Activated CD8-positive, alpha-beta T cell treated with anti-CD3 and anti-CD28 coated beads, Interleukin-2, amount 10 ng/mL, durations not matched to agents 7 days and 5 days (primary cell): ENCODE measurements around the gene ARF5. TPM values are rescaled to one million over a fixed set of nuclear protein-coding genes. Genes with fewer than 3 reads are reported as not detected.
A peak's percentile ranks its signal among the peaks of the same experiment; 100 is the strongest.
"Not testable (repeated sequence)": the region's sequence is repeated elsewhere in the genome, so short reads cannot be mapped to it uniquely, and the experiment has no call there.

Experiments used
- ATAC-seq: fragments of 150-1000 bp; cut with Tn5 transposase; one replicate; pipeline ENCODE4 v1.10.0; 2021; ENCODE audit warnings: moderate library complexity
- CTCF ChIA-PET: fragments of 350-600 bp; sonication (Branson Sonifier 250); formaldehyde crosslinking; loops from one replicate; lab custom pipeline; 2021; ENCODE audit warnings: antibody characterized with exemption; lab: Charles Lee
- POLR2A ChIA-PET: fragments of 350-600 bp; sonication (Branson Sonifier 250); formaldehyde crosslinking; loops from one replicate; lab custom pipeline; 2021; ENCODE audit warnings: antibody characterized with exemption; lab: Charles Lee
- DNase-seq: peaks from one replicate; pipeline ENCODE4 v3.0.0-alpha.2; 2020
- H3K27ac Mint-ChIP-seq: one replicate; pipeline ENCODE4 v1.8.0; 2021; ENCODE audit warnings: mild to moderate bottlenecking, mixed read lengths
- H3K27me3 Mint-ChIP-seq: one replicate; pipeline ENCODE4 v1.8.0; 2021; ENCODE audit warnings: low read depth, mixed read lengths
- H3K36me3 Mint-ChIP-seq: one replicate; pipeline ENCODE4 v1.8.0; 2021; ENCODE audit warnings: low read depth, mixed read lengths
- H3K4me1 Mint-ChIP-seq: one replicate; pipeline ENCODE4 v1.8.0; 2021; ENCODE audit warnings: low read depth, mixed read lengths
- H3K4me3 Mint-ChIP-seq: one replicate; pipeline ENCODE4 v1.8.0; 2021; ENCODE audit warnings: mild to moderate bottlenecking, mixed read lengths
- H3K9me3 Mint-ChIP-seq: one replicate; pipeline ENCODE4 v1.8.0; 2022; ENCODE audit warnings: mixed read lengths; ENCODE audit not compliant: insufficient read depth
- total RNA-seq, 2 experiments: library from RNA; stranded (reverse); gene quantifications; one replicate each; pipeline ENCODE4 v1.2.3, GENCODE V29; 2021

Gene ARF5
- 100 to 1,000 TPM; 136 to 138 TPM for total RNA-seq

DNA sequence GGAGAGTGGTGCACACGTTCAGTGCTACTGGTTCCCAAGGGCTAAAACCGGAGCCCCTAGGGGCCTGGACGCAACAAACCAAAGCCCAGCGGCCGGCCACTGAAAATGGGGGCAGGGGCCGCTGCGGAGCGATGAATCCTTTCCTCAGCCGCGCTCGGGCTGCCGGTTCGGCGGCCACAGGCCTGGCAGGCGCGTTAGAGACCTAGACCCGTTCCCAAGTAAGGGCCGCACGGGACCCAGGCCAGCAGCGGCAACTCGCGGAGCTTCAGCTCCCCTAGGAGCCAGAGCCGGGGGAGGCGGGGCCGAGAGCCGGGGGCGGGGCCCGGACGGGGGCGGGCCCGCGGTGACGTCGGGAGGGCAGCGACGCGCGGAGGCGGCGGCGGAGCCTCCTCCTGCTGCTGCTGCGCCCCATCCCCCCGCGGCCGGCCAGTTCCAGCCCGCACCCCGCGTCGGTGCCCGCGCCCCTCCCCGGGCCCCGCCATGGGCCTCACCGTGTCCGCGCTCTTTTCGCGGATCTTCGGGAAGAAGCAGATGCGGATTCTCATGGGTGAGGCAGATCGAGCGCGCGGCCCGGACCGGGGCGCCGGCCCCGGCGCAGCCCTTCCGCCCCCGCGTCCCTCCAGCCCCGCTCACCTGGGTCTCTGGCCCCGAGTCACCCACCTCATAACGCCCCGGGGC lies at the start of gene ARF5:
ARF5 (plus strand) TSS at position 393 of the 678 bp plus-strand sequence; CDS start at position 481, 88 bp downstream.
- Mint-ChIP-seq H3K9me3 (no peaks in the 10 kb centered on the region), H3K27ac (peak within 1 kb of the TSS; percentile 86), H3K4me1 (peaks cover 39% of the 10 kb centered on the region), H3K36me3 (peaks cover 30% of the 10 kb centered on the region), H3K27me3 (no peaks in the 10 kb centered on the region), H3K4me3 (peak within 1 kb of the TSS; percentile 85)
- DNase-seq (peak; percentile 88), ATAC-seq (peak; percentile 85)
- ChIA-PET POLR2A (interaction anchor here (1.9 kb wide), 1 partner anchor 196 kb away, joined by 9 read pairs; the partner anchor contains the start of gene ZNF800), CTCF (interaction anchor here (0.6 to 1.0 kb wide), 4 partner anchors 69 to 240 kb away, joined by 3 to 4 read pairs (median 3); no protein-coding TSS in a partner anchor)

DNA sequence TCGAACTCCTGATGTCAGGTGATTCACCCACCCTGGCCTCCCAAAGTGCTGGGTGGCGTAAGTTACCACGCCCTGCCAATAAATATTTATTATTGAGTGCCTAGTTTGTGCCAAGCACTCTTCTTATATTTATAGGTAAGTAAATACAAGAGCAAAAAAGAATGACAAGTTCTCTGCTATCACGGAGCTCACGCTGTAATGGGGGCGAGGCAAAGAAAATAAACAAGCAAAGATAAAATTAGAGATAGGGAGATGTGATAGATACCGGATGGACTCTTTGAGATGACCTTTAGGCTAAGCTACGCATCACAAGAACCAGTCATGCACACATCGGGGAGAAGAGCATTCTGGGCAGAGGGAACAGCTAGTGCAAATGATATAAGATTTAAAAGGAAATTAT lies 49.1 kb upstream of the ARF5 start:
- Mint-ChIP-seq H3K27ac (no peak overlapping the region), H3K4me3 (no peak overlapping the region), H3K9me3 (no peaks in the 10 kb centered on the region), H3K27me3 (peaks cover 30% of the 10 kb centered on the region), H3K36me3 (no peaks in the 10 kb centered on the region), H3K4me1 (no peaks in the 10 kb centered on the region)
- DNase-seq = no peak
- ChIA-PET CTCF (no interaction called here), POLR2A (no interaction called here)
- ATAC-seq = no peak

DNA sequence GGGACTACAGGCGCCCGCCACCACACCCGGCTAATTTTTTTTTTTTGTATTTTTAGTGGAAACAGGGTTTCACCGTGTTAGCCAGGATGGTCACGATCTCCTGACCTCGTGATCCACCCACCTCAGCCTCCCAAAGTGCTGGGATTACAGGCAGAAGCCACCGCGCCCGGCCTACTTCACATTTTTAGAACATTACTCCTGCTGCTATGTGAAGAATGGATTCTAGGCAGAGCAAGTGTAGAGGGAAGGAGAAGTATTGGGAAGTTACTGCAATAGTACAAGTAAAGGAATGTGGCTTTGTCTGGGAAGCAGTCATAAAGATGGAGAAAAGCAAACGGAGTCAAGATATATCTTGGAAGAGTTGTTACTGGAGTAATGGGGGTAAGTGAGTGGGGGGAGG lies 47.8 kb upstream of the ARF5 start:
- H3K27ac Mint-ChIP-seq, H3K4me1 Mint-ChIP-seq, H3K4me3 Mint-ChIP-seq, DNase-seq, CTCF ChIA-PET, H3K36me3 Mint-ChIP-seq, H3K9me3 Mint-ChIP-seq, ATAC-seq, POLR2A ChIA-PET: not testable (repeated sequence)
- peaks cover 28% of the 10 kb centered on the region for H3K27me3 Mint-ChIP-seq

DNA sequence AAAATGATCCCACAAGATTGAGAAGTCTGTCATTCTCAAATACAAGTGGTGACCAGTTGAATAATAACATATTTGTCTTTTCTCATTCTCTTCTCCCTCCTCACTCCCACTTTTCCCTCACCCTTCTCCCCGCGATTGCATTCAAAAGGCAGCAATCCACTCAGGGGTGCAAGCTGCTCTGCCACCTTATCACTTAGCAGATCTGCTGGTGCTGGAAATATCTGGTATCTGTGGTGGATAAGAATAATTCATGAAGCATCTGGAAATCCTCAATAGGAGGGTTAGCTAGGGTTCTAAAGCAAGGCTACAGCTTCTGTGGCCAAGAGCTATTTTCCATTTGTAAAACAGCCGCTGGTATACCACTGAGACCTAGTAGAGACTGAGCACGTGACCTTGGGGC lies 46.7 kb upstream of the ARF5 start:
- DNase-seq = no peak
- no peak for ATAC-seq
- Mint-ChIP-seq H3K4me1 (no peaks in the 10 kb centered on the region), H3K27me3 (peaks cover 20% of the 10 kb centered on the region), H3K4me3 (no peak overlapping the region), H3K27ac (no peak overlapping the region), H3K36me3 (no peaks in the 10 kb centered on the region), H3K9me3 (peaks cover 2% of the 10 kb centered on the region)
- POLR2A ChIA-PET = no interaction called here
- CTCF ChIA-PET = no interaction called here

DNA sequence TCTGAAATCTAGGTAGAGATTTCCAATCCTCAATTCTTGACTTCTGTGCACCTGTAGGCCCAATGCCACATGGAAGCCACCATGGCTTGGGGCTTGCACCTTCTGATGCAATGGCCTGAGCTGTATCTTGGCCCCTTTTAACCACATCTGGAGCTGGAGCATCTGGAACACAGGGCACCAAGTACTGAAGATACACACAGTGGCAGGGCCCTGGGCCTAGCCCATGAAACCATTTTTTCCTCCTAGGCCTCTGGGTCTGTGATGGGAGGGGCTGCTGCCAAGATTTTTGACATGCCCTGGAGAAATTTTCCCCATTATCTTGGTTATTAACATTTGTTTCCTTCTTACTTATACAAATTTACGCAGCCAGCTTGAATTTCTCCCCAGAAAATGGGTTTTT lies 41.9 kb upstream of the ARF5 start:
- H3K27me3 Mint-ChIP-seq = peaks cover 8% of the 10 kb centered on the region
- no peaks in the 10 kb centered on the region for H3K36me3 Mint-ChIP-seq
- ChIA-PET POLR2A (no interaction called here), CTCF (no interaction called here)
- peaks cover 7% of the 10 kb centered on the region for H3K9me3 Mint-ChIP-seq
- H3K27ac Mint-ChIP-seq = no peak overlapping the region
- no peaks in the 10 kb centered on the region for H3K4me1 Mint-ChIP-seq
- ATAC-seq (no peak), DNase-seq (no peak)
- no peak overlapping the region for H3K4me3 Mint-ChIP-seq

DNA sequence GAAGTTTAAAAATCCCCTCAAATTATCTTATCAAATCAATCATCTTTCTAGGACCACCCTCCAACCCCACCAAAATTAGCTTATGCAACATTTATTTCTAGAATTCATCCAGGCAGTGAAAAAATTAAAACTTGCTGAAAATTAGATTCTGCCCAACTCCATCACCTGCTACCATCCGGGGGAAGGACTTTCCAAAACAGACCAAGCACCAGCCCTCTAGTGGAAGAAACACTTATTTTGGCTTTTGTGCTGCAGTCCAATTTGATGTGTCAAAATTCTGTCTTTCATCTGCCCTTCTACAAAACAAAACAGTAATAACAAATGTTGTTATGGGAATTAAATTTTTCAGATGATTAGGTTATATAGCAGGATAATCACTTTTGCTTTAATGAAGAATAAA lies 38.0 kb upstream of the ARF5 start:
- no peaks in the 10 kb centered on the region for H3K4me1 Mint-ChIP-seq

DNA sequence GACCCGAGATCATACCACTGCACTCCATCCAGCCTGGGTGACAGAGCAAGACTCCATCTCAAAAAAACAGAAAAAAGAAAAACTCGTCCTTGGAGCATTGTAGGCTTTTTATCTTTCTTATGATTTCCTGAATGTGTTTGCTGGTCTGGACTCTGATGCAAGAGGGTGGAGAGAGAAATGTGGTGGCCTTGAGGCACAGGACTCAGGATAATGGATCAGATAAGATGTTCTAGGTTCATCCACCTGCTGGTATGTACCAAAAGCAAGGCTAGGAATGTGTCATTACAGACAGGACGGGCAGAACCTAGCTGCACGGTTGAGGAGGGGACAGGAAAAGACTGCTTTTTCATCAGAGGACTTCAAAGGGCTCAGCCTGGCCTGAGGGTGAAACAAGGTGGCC lies 36.3 kb upstream of the ARF5 start:
- DNase-seq (no peak), ATAC-seq (no peak)
- Mint-ChIP-seq H3K36me3 (no peaks in the 10 kb centered on the region), H3K4me1 (no peaks in the 10 kb centered on the region), H3K9me3 (peaks cover 1% of the 10 kb centered on the region), H3K27ac (no peak overlapping the region), H3K27me3 (peaks cover 6% of the 10 kb centered on the region), H3K4me3 (no peak overlapping the region)
- ChIA-PET POLR2A (no interaction called here), CTCF (no interaction called here)

More for the DNA sequence above, 38.0 kb upstream of the ARF5 start:
- no peak overlapping the region for H3K4me3 Mint-ChIP-seq
- no peak for DNase-seq
- POLR2A ChIA-PET = no interaction called here
- no peaks in the 10 kb centered on the region for H3K36me3 Mint-ChIP-seq
- no peak for ATAC-seq
- H3K27ac Mint-ChIP-seq = no peak overlapping the region
- H3K9me3 Mint-ChIP-seq = peaks cover 7% of the 10 kb centered on the region
- H3K27me3 Mint-ChIP-seq = peaks cover 10% of the 10 kb centered on the region
- CTCF ChIA-PET = no interaction called here

DNA sequence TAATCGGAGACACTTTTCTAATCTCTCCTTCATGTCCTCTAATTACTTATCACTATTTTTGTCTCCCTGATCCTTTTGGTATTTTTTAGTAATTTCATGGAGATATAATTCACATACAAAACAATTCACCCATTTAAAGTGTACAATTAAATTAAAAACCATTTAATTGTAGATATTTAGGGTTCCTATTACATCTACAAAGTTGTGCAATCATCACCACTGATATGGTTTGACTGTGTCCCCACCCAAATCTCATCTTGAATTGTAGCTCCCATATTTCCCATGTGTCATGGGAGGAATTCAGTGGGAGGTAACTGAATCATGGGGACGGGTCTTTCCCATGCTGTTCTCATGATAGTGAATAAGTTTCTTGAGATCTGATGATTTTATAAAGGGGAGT lies 31.8 kb upstream of the ARF5 start:
- H3K9me3 Mint-ChIP-seq = no peaks in the 10 kb centered on the region
- ChIA-PET POLR2A (no interaction called here), CTCF (no interaction called here)
- H3K27ac Mint-ChIP-seq = no peak overlapping the region
- no peak overlapping the region for H3K4me3 Mint-ChIP-seq
- no peaks in the 10 kb centered on the region for H3K36me3 Mint-ChIP-seq
- peaks cover 2% of the 10 kb centered on the region for H3K27me3 Mint-ChIP-seq
- no peaks in the 10 kb centered on the region for H3K4me1 Mint-ChIP-seq
- no peak for DNase-seq
- no peak for ATAC-seq

DNA sequence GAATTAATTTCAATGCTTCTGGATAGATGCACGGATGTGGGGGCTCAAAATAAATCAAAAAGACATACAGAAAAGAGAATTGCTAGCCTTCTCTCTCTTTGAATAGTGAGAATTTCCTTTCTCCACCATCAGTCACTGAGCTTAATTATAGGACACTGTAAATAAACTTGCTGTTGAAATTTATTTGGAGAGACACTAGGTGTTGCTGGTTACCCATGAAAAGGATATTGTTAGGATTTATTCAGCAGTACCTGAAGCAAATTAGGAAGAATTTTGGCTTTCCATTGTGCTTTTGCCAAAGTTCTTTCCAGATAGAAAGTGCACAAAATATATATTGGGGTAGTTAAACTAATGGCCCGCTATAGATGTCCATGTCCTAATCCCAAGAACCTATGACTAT lies 30.4 kb upstream of the ARF5 start:
- no peak overlapping the region for H3K4me3 Mint-ChIP-seq
- no peaks in the 10 kb centered on the region for H3K4me1 Mint-ChIP-seq
- no peaks in the 10 kb centered on the region for H3K36me3 Mint-ChIP-seq
- DNase-seq (no peak), ATAC-seq (no peak)
- CTCF ChIA-PET = no interaction called here
- POLR2A ChIA-PET = no interaction called here
- H3K9me3 Mint-ChIP-seq = no peaks in the 10 kb centered on the region
- peaks cover 2% of the 10 kb centered on the region for H3K27me3 Mint-ChIP-seq
- no peak overlapping the region for H3K27ac Mint-ChIP-seq

DNA sequence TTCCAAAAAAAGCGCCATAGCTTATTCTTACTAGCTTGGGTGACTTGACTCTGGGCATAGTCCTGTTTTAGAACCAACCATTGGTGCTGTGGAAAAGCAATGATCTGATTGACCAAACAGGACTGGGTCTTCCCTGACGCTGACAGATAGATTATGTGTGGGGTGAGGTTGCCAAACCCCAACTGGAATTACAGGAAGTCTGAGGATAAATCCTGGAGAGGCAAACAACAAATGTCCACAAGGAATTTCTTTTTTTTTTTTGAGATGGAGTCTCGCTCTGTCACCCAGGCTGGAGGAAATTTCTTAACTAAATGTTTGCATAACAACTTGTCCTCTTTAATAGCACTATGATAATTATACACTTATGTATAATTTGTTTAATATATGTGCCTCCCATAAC lies 22.0 kb upstream of the ARF5 start:
- POLR2A ChIA-PET = no interaction called here
- CTCF ChIA-PET = no interaction called here
- H3K4me3 Mint-ChIP-seq = no peak overlapping the region
- H3K27me3 Mint-ChIP-seq = no peaks in the 10 kb centered on the region
- H3K36me3 Mint-ChIP-seq = no peaks in the 10 kb centered on the region
- no peaks in the 10 kb centered on the region for H3K9me3 Mint-ChIP-seq
- no peak for ATAC-seq
- H3K4me1 Mint-ChIP-seq = no peaks in the 10 kb centered on the region
- H3K27ac Mint-ChIP-seq = no peak overlapping the region
- no peak for DNase-seq

DNA sequence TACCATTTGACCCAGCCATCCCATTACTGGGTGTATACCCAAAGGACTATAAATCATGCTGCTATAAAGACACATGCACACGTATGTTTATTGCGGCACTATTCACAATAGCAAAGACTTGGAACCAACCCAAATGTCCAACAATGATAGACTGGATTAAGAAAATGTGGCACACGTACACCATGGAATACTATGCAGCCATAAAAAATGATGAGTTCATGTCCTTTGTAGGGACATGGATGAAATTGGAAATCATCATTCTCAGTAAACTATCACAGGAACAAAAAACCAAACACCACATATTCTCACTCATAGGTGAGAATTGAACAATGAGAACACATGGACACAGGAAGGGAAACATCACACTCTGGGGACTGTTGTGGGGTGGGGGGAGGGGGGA lies 20.2 kb upstream of the ARF5 start:
- H3K27me3 Mint-ChIP-seq, POLR2A ChIA-PET, H3K36me3 Mint-ChIP-seq, H3K4me1 Mint-ChIP-seq, ATAC-seq, CTCF ChIA-PET, H3K9me3 Mint-ChIP-seq, DNase-seq, H3K4me3 Mint-ChIP-seq, H3K27ac Mint-ChIP-seq: not testable (repeated sequence)

DNA sequence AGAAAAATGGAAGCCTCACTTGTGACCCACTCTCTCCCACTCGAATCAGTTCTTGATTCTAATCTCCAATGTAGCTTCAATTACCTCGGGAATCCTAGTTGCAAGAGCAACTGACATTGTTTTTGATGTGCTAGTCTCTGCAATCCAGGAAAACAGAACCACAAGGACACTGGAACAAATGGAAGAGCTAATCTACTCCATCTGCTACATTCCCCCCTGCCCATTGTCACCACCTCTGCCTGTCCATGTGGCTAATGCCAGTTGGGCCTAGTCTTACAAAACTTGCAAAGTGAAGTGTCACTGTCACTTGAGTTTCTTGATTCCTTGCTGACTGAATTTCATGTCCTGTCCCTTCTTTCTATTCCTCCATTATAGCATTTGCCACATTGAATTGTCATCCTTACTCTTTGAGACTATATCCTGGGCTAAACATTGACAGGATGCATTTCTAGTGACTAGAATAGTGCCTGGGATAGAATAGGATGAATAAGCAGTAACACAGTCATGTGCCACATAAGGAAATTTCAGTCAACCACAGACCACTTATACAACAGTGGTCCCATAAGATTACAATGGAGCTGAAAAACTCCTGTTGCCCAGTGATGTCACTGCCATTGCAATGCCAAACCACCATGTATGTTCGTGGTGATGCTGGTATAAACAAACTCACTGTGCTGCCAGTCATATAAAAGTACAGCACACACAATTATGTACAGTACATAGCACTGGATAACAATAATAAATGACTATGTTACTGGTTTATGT lies 16.3 kb upstream of the ARF5 start:
- Mint-ChIP-seq H3K36me3 (peaks cover 3% of the 10 kb centered on the region), H3K27ac (no peak overlapping the region), H3K9me3 (no peaks in the 10 kb centered on the region), H3K4me3 (no peak overlapping the region), H3K4me1 (no peaks in the 10 kb centered on the region), H3K27me3 (no peaks in the 10 kb centered on the region)
- POLR2A ChIA-PET = no interaction called here
- CTCF ChIA-PET = no interaction called here
- DNase-seq = no peak
- no peak for ATAC-seq
